NCI-H345 (cell line): ENCODE data around the gene APLF.

Experiments
- DNase-seq: peaks from one replicate; lab custom pipeline; 2025; lab: John Stamatoyannopoulos, UW

The APLF gene

GRCh38 chr2:68467077-68467960 is at the start of gene APLF, which contains the start of gene FBXO48:
TSS of gene APLF (plus strand) at chr2:68467585. CDS start at chr2:68467732, 147 bp downstream.
TSS of gene FBXO48 (minus strand) at chr2:68467294. CDS start at chr2:68465145, 2,149 bp downstream.
- peak; percentile 99 for DNase-seq

- DNase-seq, result no peak
These were observed 49.5 kb upstream of the APLF start for GRCh38 chr2:68417926-68418325.

- DNase-seq, result no peak
These were observed 49.0 kb upstream of the APLF start for GRCh38 chr2:68418419-68418818.

- no peak for DNase-seq
These were observed 48.5 kb upstream of the APLF start for GRCh38 chr2:68418855-68419254.

- no peak for DNase-seq
These were observed 47.0 kb upstream of the APLF start for GRCh38 chr2:68420254-68420910.

GRCh38 chr2:68423966-68424650 is 43.3 kb upstream of the APLF start:
- no peak for DNase-seq

GRCh38 chr2:68425503-68425902 is 41.9 kb upstream of the APLF start:
- DNase-seq, result no peak

GRCh38 chr2:68426446-68426845 is 40.9 kb upstream of the APLF start:
- no peak for DNase-seq

- no peak for DNase-seq
These were observed 40.4 kb upstream of the APLF start for GRCh38 chr2:68426848-68427579.

- DNase-seq, result no peak
These were observed 39.3 kb upstream of the APLF start for GRCh38 chr2:68428126-68428525.

- no peak for DNase-seq
These were observed 38.6 kb upstream of the APLF start for GRCh38 chr2:68428746-68429145.

- DNase-seq, result no peak
These were observed 38.0 kb upstream of the APLF start for GRCh38 chr2:68429311-68429826.

GRCh38 chr2:68431316-68431972 is 35.9 kb upstream of the APLF start:
- DNase-seq, result no peak

GRCh38 chr2:68432696-68433658 is 34.4 kb upstream of the APLF start:
- DNase-seq, result no peak

- no peak for DNase-seq
These were observed 32.4 kb upstream of the APLF start for GRCh38 chr2:68434981-68435380.

GRCh38 chr2:68435615-68436014 is 31.8 kb upstream of the APLF start:
- DNase-seq, result no peak

- no peak for DNase-seq
These were observed 31.1 kb upstream of the APLF start for GRCh38 chr2:68436270-68436669.

- DNase-seq, result no peak
These were observed 28.7 kb upstream of the APLF start for GRCh38 chr2:68438455-68439303.
